AG04450 (cell line): ENCODE measurements around the gene OR2F2. TPM values are rescaled to one million over a fixed set of nuclear protein-coding genes. Genes with fewer than 3 reads are reported as not detected.

Experiments
- CTCF ChIA-PET: fragments of 300-600, 350-600 bp; formaldehyde crosslinking; extraction: SDS; loops from one replicate; lab custom pipeline; 2022; ENCODE audit warnings: antibody characterized with exemption, inconsistent platforms; lab: Charles Lee
- POLR2A ChIA-PET: fragments of 350-600 bp; formaldehyde crosslinking; extraction: SDS; loops from one replicate; lab custom pipeline; 2021; ENCODE audit warnings: antibody characterized with exemption, inconsistent platforms; lab: Yijun Ruan, JAX
- DNase-seq: peaks from one replicate; pipeline ENCODE4 v3.0.0-alpha.2; 2011; ENCODE audit warnings: low read depth, low spot score
- H3K27ac ChIP-seq: one replicate; pipeline ENCODE4 v1.5.1; 2012; ENCODE audit warnings: low read depth, low read length, control low read depth
- H3K27me3 ChIP-seq: one replicate; pipeline ENCODE4 v1.6.0; 2012; ENCODE audit warnings: low read length; ENCODE audit not compliant: control insufficient read depth, insufficient read depth
- H3K4me3 ChIP-seq: 2 replicates; pipeline ENCODE4 v1.5.1; 2011; ENCODE audit warnings: mild to moderate bottlenecking, low read depth, low read length, control low read depth
- H3K9me3 ChIP-seq: 2 replicates; pipeline ENCODE4 v1.5.1; 2012; ENCODE audit warnings: low read length; ENCODE audit not compliant: control insufficient read depth, insufficient read depth
- CTCF ChIP-seq: IDR thresholded peaks from 2 replicates; pipeline ENCODE4 v1.5.1; 2011; ENCODE audit warnings: low read depth, low read length, control low read depth, inconsistent platforms
- polyA plus RNA-seq: library from polyadenylated mRNA; depleted of rRNA; stranded (reverse); fragments of >200 nt; gene quantifications from 2 replicates; pipeline ENCODE4 v1.2.3, GENCODE V29; 2011

Gene OR2F2
- polyA plus RNA-seq, 1 experiment, result not detected

- DNase-seq, result no peak
- no peak for TF ChIP-seq CTCF
- no peaks in the 10 kb centered on the region for H3K27me3 ChIP-seq
- no peak overlapping the region for H3K27ac ChIP-seq
- no peaks in the 10 kb centered on the region; the same call in 1 of the 2 replicates for H3K9me3 ChIP-seq
- ChIA-PET POLR2A (interaction anchor here (0.9 to 2.6 kb wide), 7 partner anchors 10 to 117 kb away, joined by 4 to 26 read pairs (median 8); partner anchors contain the start of gene OR2F2), CTCF (interaction anchor here (0.7 to 5.4 kb wide), 10 partner anchors 10 to 1335 kb away, joined by 3 to 41 read pairs (median 5); no protein-coding TSS in a partner anchor)
- H3K4me3 ChIP-seq, result no peak overlapping the region
Observed at GRCh38 chr7:143902332-143902899, 32.6 kb upstream of the OR2F2 start.

GRCh38 chr7:143905509-143905908, 29.5 kb upstream of the OR2F2 start:
- no peak overlapping the region for H3K27ac ChIP-seq
- H3K9me3 ChIP-seq, result no peaks in the 10 kb centered on the region; the same call in 1 of the 2 replicates
- no peak overlapping the region for H3K4me3 ChIP-seq
- POLR2A ChIA-PET, result no interaction called here
- CTCF ChIA-PET, result interaction anchor here (1.2 kb wide), 1 partner anchor 9 kb away, joined by 4 read pairs; no protein-coding TSS in a partner anchor
- no peak for TF ChIP-seq CTCF
- H3K27me3 ChIP-seq, result no peaks in the 10 kb centered on the region
- DNase-seq, result no peak

- no peaks in the 10 kb centered on the region for H3K27me3 ChIP-seq
Observed at GRCh38 chr7:143906151-143906550, 28.9 kb upstream of the OR2F2 start.

GRCh38 chr7:143906895-143907294, 28.1 kb upstream of the OR2F2 start:
- Histone ChIP-seq H3K4me3 (no peak overlapping the region), H3K9me3 (no peaks in the 10 kb centered on the region; the same call in 1 of the 2 replicates), H3K27ac (no peak overlapping the region), H3K27me3 (no peaks in the 10 kb centered on the region)
- TF ChIP-seq CTCF, result no peak
- CTCF ChIA-PET, result no interaction called here
- POLR2A ChIA-PET, result no interaction called here
- DNase-seq, result no peak

More at GRCh38 chr7:143906151-143906550, 28.9 kb upstream of the OR2F2 start:
- Histone ChIP-seq H3K9me3 (no peaks in the 10 kb centered on the region; the same call in 1 of the 2 replicates), H3K4me3 (no peak overlapping the region), H3K27ac (no peak overlapping the region)
- no peak for TF ChIP-seq CTCF
- DNase-seq, result no peak
- POLR2A ChIA-PET, result no interaction called here
- CTCF ChIA-PET, result interaction anchor here (1.2 kb wide), 1 partner anchor 8 kb away, joined by 4 read pairs; no protein-coding TSS in a partner anchor

GRCh38 chr7:143908120-143908519, 26.9 kb upstream of the OR2F2 start:
- Histone ChIP-seq H3K9me3 (no peaks in the 10 kb centered on the region), H3K4me3 (no peak overlapping the region), H3K27ac (no peak overlapping the region), H3K27me3 (no peaks in the 10 kb centered on the region)
- DNase-seq, result no peak
- CTCF ChIA-PET, result no interaction called here
- TF ChIP-seq CTCF, result no peak
- POLR2A ChIA-PET, result no interaction called here
